ENCODE results near the gene TRPV2. TPM values are rescaled to one million over a fixed set of nuclear protein-coding genes. Genes with fewer than 3 reads are reported as not detected.

The TRPV2 gene, protein sequence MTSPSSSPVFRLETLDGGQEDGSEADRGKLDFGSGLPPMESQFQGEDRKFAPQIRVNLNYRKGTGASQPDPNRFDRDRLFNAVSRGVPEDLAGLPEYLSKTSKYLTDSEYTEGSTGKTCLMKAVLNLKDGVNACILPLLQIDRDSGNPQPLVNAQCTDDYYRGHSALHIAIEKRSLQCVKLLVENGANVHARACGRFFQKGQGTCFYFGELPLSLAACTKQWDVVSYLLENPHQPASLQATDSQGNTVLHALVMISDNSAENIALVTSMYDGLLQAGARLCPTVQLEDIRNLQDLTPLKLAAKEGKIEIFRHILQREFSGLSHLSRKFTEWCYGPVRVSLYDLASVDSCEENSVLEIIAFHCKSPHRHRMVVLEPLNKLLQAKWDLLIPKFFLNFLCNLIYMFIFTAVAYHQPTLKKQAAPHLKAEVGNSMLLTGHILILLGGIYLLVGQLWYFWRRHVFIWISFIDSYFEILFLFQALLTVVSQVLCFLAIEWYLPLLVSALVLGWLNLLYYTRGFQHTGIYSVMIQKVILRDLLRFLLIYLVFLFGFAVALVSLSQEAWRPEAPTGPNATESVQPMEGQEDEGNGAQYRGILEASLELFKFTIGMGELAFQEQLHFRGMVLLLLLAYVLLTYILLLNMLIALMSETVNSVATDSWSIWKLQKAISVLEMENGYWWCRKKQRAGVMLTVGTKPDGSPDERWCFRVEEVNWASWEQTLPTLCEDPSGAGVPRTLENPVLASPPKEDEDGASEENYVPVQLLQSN
- polyA plus RNA-seq (2013): 202 and 233 TPM in 2 replicates

- no peak within 1 kb of the TSS for H4K12ac ChIP-seq (ENCODE audit: low read depth, low read length)
- H3K27me3 ChIP-seq (ENCODE audit: insufficient read depth, low read length): no peaks in the 10 kb centered on the region
- no peak within 1 kb of the TSS for H3K14ac ChIP-seq (ENCODE audit: low read length)
- WGBS (ENCODE audit: extremely low coverage, insufficient coverage, insufficient read length): no CpG with 5 or more reads among the region's 21 CpGs
- H3K18ac ChIP-seq (ENCODE audit: low read length): no peak within 1 kb of the TSS
- peak within 1 kb of the TSS; percentile 12 for H3K4ac ChIP-seq (ENCODE audit: low read depth, low read length)
- H3K36me3 ChIP-seq (ENCODE audit: control insufficient read depth in 1 of 2, insufficient read depth in 2 of 2, low read length in 2 of 2): peaks cover 0 to 3% of the 10 kb centered on the region in 2 experiments
- peak within 1 kb of the TSS; percentile 35 for H2BK12ac ChIP-seq (ENCODE audit: low read length)
- H4K8ac ChIP-seq (ENCODE audit: low read depth, low read length): peak within 1 kb of the TSS; percentile 20
- peak within 1 kb of the TSS; percentile 19 for H3K4me3 ChIP-seq (ENCODE audit: low read depth, low read length)
- no peak within 1 kb of the TSS for H2AK5ac ChIP-seq (ENCODE audit: low read length)
- no peak within 1 kb of the TSS for H3K9ac ChIP-seq (ENCODE audit: low read length)
- peaks cover 25 to 32% of the 10 kb centered on the region in 2 experiments for H3K4me1 ChIP-seq (ENCODE audit: control insufficient read depth in 1 of 2, insufficient read depth in 2 of 2, low read length in 2 of 2)
- no peak within 1 kb of the TSS for H2BK120ac ChIP-seq (ENCODE audit: insufficient read depth, low read length, poor library complexity)
- H4K91ac ChIP-seq (ENCODE audit: low read depth, low read length): peak within 1 kb of the TSS; percentile 41
- H3K4me2 ChIP-seq (ENCODE audit: low read length): no peak within 1 kb of the TSS
- peak in 1 of 2 donors; percentile 36 for DNase-seq
- no peak within 1 kb of the TSS for H3K23ac ChIP-seq (ENCODE audit: low read length)
- peaks cover 2% of the 10 kb centered on the region for H3K79me2 ChIP-seq (ENCODE audit: control insufficient read depth, insufficient read depth, low read length, poor library complexity)
- no peak within 1 kb of the TSS for H3K27ac ChIP-seq (ENCODE audit: low read depth, low read length)
- peaks cover 27% of the 10 kb centered on the region for H3K79me1 ChIP-seq (ENCODE audit: low read length)
- no peak within 1 kb of the TSS for H2BK5ac ChIP-seq (ENCODE audit: low read depth, low read length, poor library complexity)
- H3K9me3 ChIP-seq (ENCODE audit: insufficient read depth, low read depth, low read length): peaks cover 3% of the 10 kb centered on the region
- H2AFZ ChIP-seq (ENCODE audit: insufficient read depth, low read length, poor library complexity): no peak within 1 kb of the TSS
Observed at GRCh38 chr17:16415031-16415924, at the start of gene TRPV2. TSS of gene TRPV2 (plus strand) at chr17:16415571. CDS start at chr17:16417669, 2,098 bp downstream.

- H3K79me2 ChIP-seq (ENCODE audit: control insufficient read depth, insufficient read depth, low read length, poor library complexity): no peaks in the 10 kb centered on the region
- no CpG with 5 or more reads among the region's 5 CpGs for WGBS (ENCODE audit: extremely low coverage, insufficient coverage, insufficient read length)
Observed at GRCh38 chr17:16371742-16372141, 43.6 kb upstream of the TRPV2 start.

GRCh38 chr17:16374146-16374938 lies 41.0 kb upstream of the TRPV2 start:
- H3K4ac ChIP-seq (ENCODE audit: low read depth, low read length): no peak overlapping the region
- H2BK5ac ChIP-seq (ENCODE audit: low read depth, low read length, poor library complexity): no peak overlapping the region
- no peaks in the 10 kb centered on the region for H3K9me3 ChIP-seq (ENCODE audit: insufficient read depth, low read depth, low read length)
- H3K36me3 ChIP-seq (ENCODE audit: control insufficient read depth in 1 of 2, insufficient read depth in 2 of 2, low read length in 2 of 2): no peaks in the 10 kb centered on the region
- H3K27ac ChIP-seq (ENCODE audit: low read depth, low read length): no peak overlapping the region
- H3K4me3 ChIP-seq (ENCODE audit: low read depth, low read length): no peak overlapping the region
- no peak overlapping the region for H3K4me2 ChIP-seq (ENCODE audit: low read length)
- H3K79me2 ChIP-seq (ENCODE audit: control insufficient read depth, insufficient read depth, low read length, poor library complexity): no peaks in the 10 kb centered on the region
- H3K14ac ChIP-seq (ENCODE audit: low read length): no peak overlapping the region
- H3K4me1 ChIP-seq (ENCODE audit: control insufficient read depth in 1 of 2, insufficient read depth in 2 of 2, low read length in 2 of 2): peaks cover 0 to 2% of the 10 kb centered on the region in 2 experiments
- no peak overlapping the region for H4K8ac ChIP-seq (ENCODE audit: low read depth, low read length)
- H2BK120ac ChIP-seq (ENCODE audit: insufficient read depth, low read length, poor library complexity): no peak overlapping the region
- H3K79me1 ChIP-seq (ENCODE audit: low read length): no peaks in the 10 kb centered on the region
- no peak overlapping the region for H3K9ac ChIP-seq (ENCODE audit: low read length)
- H4K12ac ChIP-seq (ENCODE audit: low read depth, low read length): no peak overlapping the region
- no peak overlapping the region for H3K18ac ChIP-seq (ENCODE audit: low read length)
- H3K23ac ChIP-seq (ENCODE audit: low read length): no peak overlapping the region
- no CpG with 5 or more reads among the region's 16 CpGs for WGBS (ENCODE audit: extremely low coverage, insufficient coverage, insufficient read length)
- H2BK12ac ChIP-seq (ENCODE audit: low read length): no peak overlapping the region
- H2AK5ac ChIP-seq (ENCODE audit: low read length): no peak overlapping the region
- H2AFZ ChIP-seq (ENCODE audit: insufficient read depth, low read length, poor library complexity): no peak overlapping the region
- DNase-seq: no peak
- H3K27me3 ChIP-seq (ENCODE audit: insufficient read depth, low read length): no peaks in the 10 kb centered on the region
- no peak overlapping the region for H4K91ac ChIP-seq (ENCODE audit: low read depth, low read length)

More at GRCh38 chr17:16371742-16372141, 43.6 kb upstream of the TRPV2 start:
- H4K91ac ChIP-seq (ENCODE audit: low read depth, low read length): no peak overlapping the region
- no peak overlapping the region for H2BK5ac ChIP-seq (ENCODE audit: low read depth, low read length, poor library complexity)
- H3K14ac ChIP-seq (ENCODE audit: low read length): no peak overlapping the region
- DNase-seq: no peak
- no peak overlapping the region for H4K8ac ChIP-seq (ENCODE audit: low read depth, low read length)
- H3K4me1 ChIP-seq (ENCODE audit: control insufficient read depth in 1 of 2, insufficient read depth in 2 of 2, low read length in 2 of 2): no peaks in the 10 kb centered on the region
- H3K36me3 ChIP-seq (ENCODE audit: control insufficient read depth in 1 of 2, insufficient read depth in 2 of 2, low read length in 2 of 2): no peaks in the 10 kb centered on the region
- no peak overlapping the region for H2BK12ac ChIP-seq (ENCODE audit: low read length)
- H3K9me3 ChIP-seq (ENCODE audit: insufficient read depth, low read depth, low read length): no peaks in the 10 kb centered on the region
- no peaks in the 10 kb centered on the region for H3K27me3 ChIP-seq (ENCODE audit: insufficient read depth, low read length)
- no peak overlapping the region for H3K4ac ChIP-seq (ENCODE audit: low read depth, low read length)
- H3K79me1 ChIP-seq (ENCODE audit: low read length): no peaks in the 10 kb centered on the region
- H2BK120ac ChIP-seq (ENCODE audit: insufficient read depth, low read length, poor library complexity): no peak overlapping the region
- H3K18ac ChIP-seq (ENCODE audit: low read length): no peak overlapping the region
- H2AK5ac ChIP-seq (ENCODE audit: low read length): no peak overlapping the region
- no peak overlapping the region for H3K9ac ChIP-seq (ENCODE audit: low read length)
- no peak overlapping the region for H3K27ac ChIP-seq (ENCODE audit: low read depth, low read length)
- no peak overlapping the region for H3K4me3 ChIP-seq (ENCODE audit: low read depth, low read length)
- no peak overlapping the region for H3K4me2 ChIP-seq (ENCODE audit: low read length)
- H3K23ac ChIP-seq (ENCODE audit: low read length): no peak overlapping the region
- no peak overlapping the region for H4K12ac ChIP-seq (ENCODE audit: low read depth, low read length)
- H2AFZ ChIP-seq (ENCODE audit: insufficient read depth, low read length, poor library complexity): no peak overlapping the region
